PC-3 (cell line): Measurements from ENCODE around the gene UMODL1. TPM values are rescaled to one million over a fixed set of nuclear protein-coding genes. Genes with fewer than 3 reads are reported as not detected.

Experiments
- ATAC-seq: fragments of 200-7000 bp; cut with Tn5 transposase; 2 replicates; pipeline ENCODE4 v1.9.1; 2020; ENCODE audit warnings: mild to moderate bottlenecking, moderate library complexity
- BruUV-seq: library from RNA; stranded (reverse); fragments of 400-500 nt; replicated peaks from 2 replicates; lab custom pipeline; 2021; lab: Mats Ljungman, UMichigan
- CTCF ChIA-PET: fragments of 300-600 bp; sonication (Branson Sonifier 250); formaldehyde crosslinking; loops from one replicate; lab custom pipeline; 2022; ENCODE audit warnings: antibody characterized with exemption; lab: Charles Lee
- POLR2A ChIA-PET: fragments of 300-600 bp; sonication (Branson Sonifier 250); formaldehyde crosslinking; loops from one replicate; lab custom pipeline; 2022; ENCODE audit warnings: antibody characterized with exemption; ENCODE audit not compliant: unreplicated experiment; lab: Charles Lee
- DNase-seq: peaks from one replicate; pipeline ENCODE4 v3.0.0-alpha.2; 2015
- H2AFZ ChIP-seq: fragments of 300-600 bp; sonication (generic); 2 replicates; pipeline ENCODE4 v1.6.0; 2016; ENCODE audit warnings: antibody characterized with exemption, low read length
- H3F3A ChIP-seq: fragments of 300-600 bp; sonication (generic); one replicate; pipeline ENCODE4 v1.6.0; 2017; ENCODE audit warnings: antibody characterized with exemption, low read length, control low read depth, mild to moderate bottlenecking; ENCODE audit not compliant: unreplicated experiment
- H3K27ac ChIP-seq: fragments of 300-600 bp; sonication (generic); 2 replicates; pipeline ENCODE4 v1.5.1; 2016; ENCODE audit warnings: mild to moderate bottlenecking, low read length
- H3K27me3 ChIP-seq: fragments of 300-600 bp; sonication (generic); 2 replicates; pipeline ENCODE4 v1.6.1; 2016; ENCODE audit warnings: low read length, mixed read lengths
- H3K36me3 ChIP-seq: fragments of 300-600 bp; sonication (generic); 2 replicates; pipeline ENCODE4 v1.6.1; 2016; ENCODE audit warnings: low read depth, mixed run types, low read length, mixed read lengths
- H3K4me1 ChIP-seq: fragments of 300-600 bp; sonication (generic); 2 replicates; pipeline ENCODE4 v1.5.1; 2016; ENCODE audit warnings: low read length; ENCODE audit not compliant: insufficient read depth
- H3K4me2 ChIP-seq: fragments of 300-600 bp; sonication (generic); 2 replicates; pipeline ENCODE4 v1.6.0; 2016; ENCODE audit warnings: low read length
- H3K4me3 ChIP-seq: fragments of 300-600 bp; sonication (generic); 2 replicates; pipeline ENCODE4 v1.5.1; 2016; ENCODE audit warnings: mild to moderate bottlenecking, low read length, mixed read lengths
- H3K79me2 ChIP-seq: fragments of 300-600 bp; sonication (generic); 2 replicates; pipeline ENCODE4 v1.6.1; 2017; ENCODE audit warnings: low read length, mixed read lengths
- H3K9ac ChIP-seq: fragments of 300-600 bp; sonication (generic); 2 replicates; pipeline ENCODE4 v1.6.0; 2016; ENCODE audit warnings: mild to moderate bottlenecking, low read length
- H3K9me2 ChIP-seq: fragments of 300-600 bp; sonication (generic); replicated peaks from 2 replicates; pipeline ENCODE4 v1.6.1; 2016; ENCODE audit warnings: mixed run types, low read length, mixed read lengths
- H3K9me3 ChIP-seq: fragments of 300-600 bp; sonication (generic); 2 replicates; pipeline ENCODE4 v1.6.1; 2016; ENCODE audit warnings: low read length, mixed read lengths
- H4K20me1 ChIP-seq: fragments of 300-600 bp; sonication (generic); 2 replicates; pipeline ENCODE4 v1.6.1; 2016; ENCODE audit warnings: low read length, mixed read lengths
- CTCF ChIP-seq: fragments of 300-600 bp; sonication (generic); conservative IDR thresholded peaks from 2 replicates; pipeline ENCODE4 v1.5.1; 2017; ENCODE audit warnings: antibody characterized with exemption, low read depth, mild to moderate bottlenecking, low read length
- EZH2 ChIP-seq: fragments of 300-600 bp; sonication (generic); IDR thresholded peaks from one replicate; pipeline ENCODE4 v1.6.1; 2017; ENCODE audit warnings: antibody characterized with exemption, mild to moderate bottlenecking, low read length; ENCODE audit not compliant: unreplicated experiment
- EZH2phosphoT487 ChIP-seq: fragments of 300-600 bp; sonication (generic); IDR thresholded peaks from 2 replicates; pipeline ENCODE4 v1.6.1; 2018; ENCODE audit warnings: mild to moderate bottlenecking, antibody characterized with exemption, low read length, borderline replicate concordance
- intact Hi-C: fragments of 100-400 bp; cut with micrococcal nuclease; formaldehyde crosslinking; loops from 2 replicates; pipeline ENCODE4 v1.9.0; 2023
- total RNA-seq: library from RNA; depleted of rRNA; stranded (reverse); fragments of >200 nt; gene quantifications from 2 replicates; pipeline ENCODE4 v1.2.3, GENCODE V29; 2014

The UMODL1 gene
- total RNA-seq, 1 experiment from 2014 or later: not detected

GRCh38 chr21:42022091-42022430 is 49.1 kb upstream of the UMODL1 start:
- ATAC-seq (no peak), DNase-seq (no peak)
- no peak overlapping the region for H3K9ac ChIP-seq
- H2AFZ ChIP-seq: no peak overlapping the region
- no TSS peak for BruUV-seq
- no peak overlapping the region for H3K4me2 ChIP-seq
- H3K4me1 ChIP-seq: no peaks in the 10 kb centered on the region
- H4K20me1 ChIP-seq: no peaks in the 10 kb centered on the region
- TF ChIP-seq EZH2phosphoT487: no peak
- no peak for TF ChIP-seq CTCF
- TF ChIP-seq EZH2: no peak
- no peaks in the 10 kb centered on the region for H3K9me2 ChIP-seq
- intact Hi-C loops: no loop called here
- H3K27me3 ChIP-seq: no peaks in the 10 kb centered on the region
- H3F3A ChIP-seq: no peaks in the 10 kb centered on the region
- no peak overlapping the region for H3K27ac ChIP-seq
- ChIA-PET POLR2A (no interaction called here), CTCF (no interaction called here)
- H3K9me3 ChIP-seq: no peaks in the 10 kb centered on the region
- H3K79me2 ChIP-seq: no peaks in the 10 kb centered on the region
- no peaks in the 10 kb centered on the region for H3K36me3 ChIP-seq
- no peak overlapping the region for H3K4me3 ChIP-seq

GRCh38 chr21:42022906-42023305 is 48.2 kb upstream of the UMODL1 start:
- no peaks in the 10 kb centered on the region for H3K9me2 ChIP-seq
- H3K27ac ChIP-seq: no peak overlapping the region
- BruUV-seq: no TSS peak
- ChIA-PET POLR2A (no interaction called here), CTCF (no interaction called here)
- H3K9me3 ChIP-seq: no peaks in the 10 kb centered on the region
- no peak for DNase-seq
- H2AFZ ChIP-seq: no peak overlapping the region
- no peak overlapping the region for H3K9ac ChIP-seq
- TF ChIP-seq CTCF: no peak
- TF ChIP-seq EZH2: no peak
- TF ChIP-seq EZH2phosphoT487: no peak
- ATAC-seq: no peak
- no peaks in the 10 kb centered on the region for H3F3A ChIP-seq
- H3K4me2 ChIP-seq: no peak overlapping the region
- H3K4me3 ChIP-seq: no peak overlapping the region
- no peaks in the 10 kb centered on the region for H3K27me3 ChIP-seq
- intact Hi-C loops: no loop called here
- H3K79me2 ChIP-seq: no peaks in the 10 kb centered on the region
- no peaks in the 10 kb centered on the region for H3K4me1 ChIP-seq
- H3K36me3 ChIP-seq: no peaks in the 10 kb centered on the region
- H4K20me1 ChIP-seq: no peaks in the 10 kb centered on the region

- Histone ChIP-seq H3F3A (no peaks in the 10 kb centered on the region), H3K9me3 (no peaks in the 10 kb centered on the region), H3K27me3 (no peaks in the 10 kb centered on the region), H3K36me3 (no peaks in the 10 kb centered on the region), H3K9me2 (no peaks in the 10 kb centered on the region), H3K4me2 (no peak overlapping the region), H4K20me1 (no peaks in the 10 kb centered on the region), H3K4me3 (no peak overlapping the region), H3K27ac (no peak overlapping the region), H3K9ac (no peak overlapping the region), H2AFZ (no peak overlapping the region), H3K79me2 (no peaks in the 10 kb centered on the region), H3K4me1 (no peaks in the 10 kb centered on the region)
- ATAC-seq (no peak), DNase-seq (no peak)
- intact Hi-C loops: no loop called here
- no TSS peak for BruUV-seq
- ChIA-PET CTCF (no interaction called here), POLR2A (no interaction called here)
- no peak for TF ChIP-seq EZH2
- TF ChIP-seq EZH2phosphoT487: no peak
- no peak for TF ChIP-seq CTCF
These were observed 45.6 kb upstream of the UMODL1 start for GRCh38 chr21:42025376-42026081.
